ENCODE results near the gene PLCB3.

The PLCB3 gene

DNA sequence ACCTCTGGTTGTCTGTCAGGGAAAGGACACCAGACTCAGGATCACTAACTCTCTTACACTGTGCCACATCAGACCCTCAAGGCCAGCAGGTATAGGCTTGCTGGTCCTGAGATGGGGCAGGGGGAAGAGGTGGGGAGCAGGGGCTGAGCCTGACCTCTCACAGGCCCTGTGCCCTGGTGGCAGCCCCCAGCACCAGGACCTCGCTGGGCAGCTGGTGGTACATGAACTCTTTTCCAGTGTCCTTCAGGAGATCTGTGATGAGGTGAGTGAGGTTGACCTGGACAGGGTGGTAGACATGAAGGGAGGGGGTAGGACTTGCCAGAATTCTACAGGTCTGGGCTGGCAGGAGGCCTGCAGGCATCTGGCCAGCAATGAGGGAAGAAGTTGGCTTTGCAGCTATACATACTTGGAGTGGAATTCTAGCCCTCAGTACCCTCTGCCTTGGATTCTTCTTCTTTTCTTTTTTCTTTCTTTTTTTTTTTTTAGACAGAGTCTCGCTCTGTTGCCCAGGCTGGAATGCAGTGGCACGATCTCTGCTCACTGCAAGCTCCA, 23.8 kb upstream of the PLCB3 start:
- peak overlapping the region; percentile 79 for H3K4me3 ChIP-seq (replicated peaks; ENCODE audit: low read depth, low read length)
- no peak for DNase-seq (ENCODE audit: low read depth)
- TF ChIP-seq, protein P1, sequence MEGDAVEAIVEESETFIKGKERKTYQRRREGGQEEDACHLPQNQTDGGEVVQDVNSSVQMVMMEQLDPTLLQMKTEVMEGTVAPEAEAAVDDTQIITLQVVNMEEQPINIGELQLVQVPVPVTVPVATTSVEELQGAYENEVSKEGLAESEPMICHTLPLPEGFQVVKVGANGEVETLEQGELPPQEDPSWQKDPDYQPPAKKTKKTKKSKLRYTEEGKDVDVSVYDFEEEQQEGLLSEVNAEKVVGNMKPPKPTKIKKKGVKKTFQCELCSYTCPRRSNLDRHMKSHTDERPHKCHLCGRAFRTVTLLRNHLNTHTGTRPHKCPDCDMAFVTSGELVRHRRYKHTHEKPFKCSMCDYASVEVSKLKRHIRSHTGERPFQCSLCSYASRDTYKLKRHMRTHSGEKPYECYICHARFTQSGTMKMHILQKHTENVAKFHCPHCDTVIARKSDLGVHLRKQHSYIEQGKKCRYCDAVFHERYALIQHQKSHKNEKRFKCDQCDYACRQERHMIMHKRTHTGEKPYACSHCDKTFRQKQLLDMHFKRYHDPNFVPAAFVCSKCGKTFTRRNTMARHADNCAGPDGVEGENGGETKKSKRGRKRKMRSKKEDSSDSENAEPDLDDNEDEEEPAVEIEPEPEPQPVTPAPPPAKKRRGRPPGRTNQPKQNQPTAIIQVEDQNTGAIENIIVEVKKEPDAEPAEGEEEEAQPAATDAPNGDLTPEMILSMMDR (IDR thresholded peaks at IDR 0.05; ENCODE audit: low read length, missing control alignments), result no peak

DNA sequence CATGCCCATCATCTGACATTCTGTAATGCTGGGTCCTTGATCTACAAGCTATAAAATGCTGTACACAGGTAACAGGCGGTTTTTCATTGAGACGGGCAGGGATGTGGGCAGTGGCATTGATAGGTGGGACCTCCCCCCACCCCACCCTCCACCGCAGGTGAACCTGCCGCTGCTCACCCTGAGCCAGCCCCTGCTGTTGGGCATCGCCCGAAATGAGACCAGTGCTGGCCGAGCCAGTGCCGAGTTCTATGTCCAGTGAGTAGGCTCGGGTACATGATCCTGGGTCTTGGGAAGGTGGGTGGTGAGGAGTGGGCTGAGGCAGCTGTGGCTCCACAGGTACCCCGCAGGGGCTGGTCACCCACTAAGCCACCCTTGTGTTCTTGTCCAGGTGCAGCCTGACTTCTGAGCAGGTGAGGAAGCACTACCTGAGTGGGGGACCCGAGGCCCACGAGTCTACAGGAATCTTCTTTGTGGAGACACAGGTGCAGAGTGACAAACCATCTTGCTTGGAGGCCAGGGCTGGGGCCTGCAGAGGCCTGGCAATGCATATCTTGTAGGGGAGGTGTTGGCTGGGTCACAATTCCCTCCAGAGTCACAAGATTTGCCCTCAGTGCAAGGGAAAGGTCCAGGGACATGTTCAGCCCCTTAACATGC, 22.1 kb upstream of the PLCB3 start:
- DNase-seq (ENCODE audit: low read depth), result no peak
- TF ChIP-seq, protein P1 (IDR thresholded peaks at IDR 0.05; ENCODE audit: low read length, missing control alignments), result no peak
- H3K4me3 ChIP-seq (replicated peaks; ENCODE audit: low read depth, low read length), result no peak overlapping the region

DNA sequence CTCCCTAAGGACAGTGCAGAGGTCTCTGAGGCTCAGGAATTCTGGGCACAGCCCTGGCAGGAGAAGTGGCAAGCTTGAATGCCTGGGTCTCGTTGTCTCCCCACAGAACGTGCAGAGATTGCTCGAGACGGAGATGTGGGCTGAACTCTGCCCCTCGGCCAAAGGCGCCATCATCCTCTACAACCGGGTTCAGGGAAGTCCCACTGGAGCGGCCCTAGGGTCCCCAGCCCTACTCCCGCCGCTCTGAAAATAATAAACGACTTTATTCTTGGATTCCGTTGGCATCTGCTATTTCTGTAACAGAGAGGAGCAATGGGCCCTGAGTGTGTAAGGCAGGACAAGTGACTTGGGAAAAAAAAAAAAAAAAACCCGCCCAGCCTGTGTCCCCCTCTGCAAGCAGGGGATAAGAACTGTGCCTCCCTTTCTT, 21.6 kb upstream of the PLCB3 start:
- no peak for DNase-seq (ENCODE audit: low read depth)
- H3K4me3 ChIP-seq (replicated peaks; ENCODE audit: low read depth, low read length), result peak overlapping the region; percentile 76
- TF ChIP-seq, protein P1 (IDR thresholded peaks at IDR 0.05; ENCODE audit: low read length, missing control alignments), result no peak

DNA sequence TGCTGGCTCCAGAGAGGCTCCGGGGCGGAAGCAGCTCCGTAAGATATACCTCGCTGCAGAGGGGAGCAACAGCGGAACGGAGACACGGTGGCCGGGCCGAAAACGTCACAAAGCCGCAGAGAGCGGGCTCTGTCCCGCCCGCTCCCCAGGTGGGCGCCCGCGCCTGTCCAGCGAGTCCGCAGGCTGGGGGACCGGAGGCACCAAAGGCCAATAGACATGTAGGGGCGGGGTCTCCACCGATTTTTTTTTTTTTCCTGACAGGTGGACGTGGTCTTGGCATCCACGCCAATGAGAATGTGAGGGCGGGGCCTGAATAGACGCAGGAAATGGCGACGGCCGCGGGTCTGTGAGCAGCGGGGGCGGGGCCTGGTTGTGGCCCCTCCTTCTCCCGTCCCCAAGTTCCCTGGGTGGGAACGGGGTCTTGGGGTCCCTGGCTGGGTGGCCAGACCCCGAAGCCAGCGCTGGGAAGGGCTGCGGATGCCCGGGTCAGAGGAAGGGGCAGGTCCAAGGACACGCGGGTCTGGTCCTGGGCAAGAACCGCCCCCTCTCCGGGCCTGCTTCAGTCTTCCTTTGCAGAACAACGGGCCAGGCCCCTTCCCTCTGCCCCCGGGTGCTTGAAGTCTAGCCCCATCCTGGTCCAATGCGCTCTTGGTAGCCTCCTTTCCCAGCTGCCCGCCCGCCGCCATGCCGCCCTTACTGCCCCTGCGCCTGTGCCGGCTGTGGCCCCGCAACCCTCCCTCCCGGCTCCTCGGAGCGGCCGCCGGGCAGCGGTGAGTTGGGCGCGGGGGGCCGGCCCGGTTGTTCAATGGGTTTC, 21.0 kb upstream of the PLCB3 start, which contains the start of gene DNAJC4:
Gene DNAJC4, plus strand, starts transcription at position 378 of the 814 bp plus-strand sequence. Its CDS starts 307 bp downstream, at position 685.
- H3K4me3 ChIP-seq (replicated peaks; ENCODE audit: low read depth, low read length), result peak within 1 kb of the TSS; percentile 76
- TF ChIP-seq, protein P1 (IDR thresholded peaks at IDR 0.05; ENCODE audit: low read length, missing control alignments), result no peak
- DNase-seq (ENCODE audit: low read depth), result peak; percentile 86

DNA sequence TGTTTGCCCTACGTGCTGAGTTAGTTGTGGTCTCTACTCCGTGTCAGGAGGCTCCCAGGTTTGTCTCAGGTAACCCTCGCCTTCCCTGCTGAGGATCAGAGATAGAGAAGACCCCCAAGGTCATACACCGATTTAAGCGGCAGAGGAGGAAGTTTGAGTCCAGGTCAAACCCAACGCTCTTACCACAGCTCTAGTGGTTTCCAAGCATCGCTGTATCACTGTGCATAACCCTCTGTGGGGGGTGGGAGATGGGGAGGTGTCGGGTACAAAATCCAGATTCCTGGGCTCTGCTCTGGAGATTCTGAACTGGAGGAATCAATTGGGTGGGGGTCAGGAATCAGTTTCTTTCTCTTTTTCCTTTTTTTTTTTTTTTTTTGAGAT, 20.4 kb upstream of the PLCB3 start:
- no peak for DNase-seq (ENCODE audit: low read depth)
- peak overlapping the region; percentile 76 for H3K4me3 ChIP-seq (replicated peaks; ENCODE audit: low read depth, low read length)
- TF ChIP-seq, protein P1 (IDR thresholded peaks at IDR 0.05; ENCODE audit: low read length, missing control alignments), result no peak

DNA sequence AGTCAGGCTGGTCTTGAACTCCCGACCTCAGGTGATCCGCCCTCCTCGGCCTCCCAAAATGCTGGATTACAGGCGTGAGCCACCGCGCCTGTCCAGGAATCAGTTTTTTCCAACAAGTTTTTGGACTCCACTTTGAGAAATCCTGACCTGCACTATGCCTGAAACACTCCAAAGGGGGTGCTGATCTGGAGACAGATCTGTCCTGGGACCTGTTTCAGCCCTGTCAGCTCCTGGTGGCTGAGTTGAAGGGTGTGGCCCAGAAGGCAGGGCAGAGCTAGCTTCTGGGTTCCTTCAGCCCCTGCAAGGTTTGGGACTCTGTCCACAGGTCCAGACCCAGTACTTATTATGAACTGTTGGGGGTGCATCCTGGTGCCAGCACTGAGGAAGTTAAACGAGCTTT, 19.8 kb upstream of the PLCB3 start:
- TF ChIP-seq, protein P1 (IDR thresholded peaks at IDR 0.05; ENCODE audit: low read length, missing control alignments), result no peak
- no peak for DNase-seq (ENCODE audit: low read depth)
- no peak overlapping the region for H3K4me3 ChIP-seq (replicated peaks; ENCODE audit: low read depth, low read length)
